ENCODE measurements around the gene MEPE.

Gene MEPE

DNA sequence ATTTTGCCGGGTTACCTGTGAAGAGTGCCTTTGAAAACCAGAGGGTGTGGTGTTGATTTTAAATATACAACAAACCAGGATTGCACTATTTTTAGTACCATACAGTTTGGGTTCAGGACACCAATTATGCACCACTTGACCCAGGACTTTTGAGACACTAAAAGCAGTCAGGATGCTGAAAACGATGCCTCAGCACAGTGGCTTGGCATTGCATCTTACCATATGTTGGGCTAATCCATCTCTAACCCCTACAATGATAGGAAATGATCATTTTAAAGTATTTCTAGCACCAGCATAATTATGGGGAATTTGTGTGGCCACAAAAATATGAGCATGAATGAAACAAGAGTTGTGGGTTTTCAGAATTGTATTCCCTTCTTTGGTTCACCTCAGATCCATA lies 29.3 kb upstream of the MEPE start:
- no peak for TF ChIP-seq CTCF (IDR thresholded peaks at IDR 0.05; ENCODE audit: insufficient read depth, low read length, missing control alignments)
- ChIA-PET POLR2A (no interaction called here), CTCF (no interaction called here)
- DNase-seq (ENCODE audit: low read depth, low spot score) = no peak
- H3K4me3 ChIP-seq (ENCODE audit: low read depth, low read length) = no peak overlapping the region

GRCh38 chr4:87804871-87805270 lies 27.9 kb upstream of the MEPE start:
- ChIA-PET CTCF (interaction anchor here (1.4 kb wide), 2 partner anchors 14 to 34 kb away, joined by 4 to 5 read pairs; no protein-coding TSS in a partner anchor), POLR2A (no interaction called here)
- DNase-seq (ENCODE audit: low read depth, low spot score) = no peak
- no peak overlapping the region for H3K4me3 ChIP-seq (ENCODE audit: low read depth, low read length)
- TF ChIP-seq CTCF (IDR thresholded peaks at IDR 0.05; ENCODE audit: insufficient read depth, low read length, missing control alignments) = no peak

- no peak overlapping the region for H3K4me3 ChIP-seq (ENCODE audit: low read depth, low read length)
- DNase-seq (ENCODE audit: low read depth, low spot score) = no peak
- ChIA-PET CTCF (no interaction called here), POLR2A (no interaction called here)
- TF ChIP-seq CTCF (IDR thresholded peaks at IDR 0.05; ENCODE audit: insufficient read depth, low read length, missing control alignments) = no peak
Observed at GRCh38 chr4:87805971-87806370, 26.8 kb upstream of the MEPE start.

DNA sequence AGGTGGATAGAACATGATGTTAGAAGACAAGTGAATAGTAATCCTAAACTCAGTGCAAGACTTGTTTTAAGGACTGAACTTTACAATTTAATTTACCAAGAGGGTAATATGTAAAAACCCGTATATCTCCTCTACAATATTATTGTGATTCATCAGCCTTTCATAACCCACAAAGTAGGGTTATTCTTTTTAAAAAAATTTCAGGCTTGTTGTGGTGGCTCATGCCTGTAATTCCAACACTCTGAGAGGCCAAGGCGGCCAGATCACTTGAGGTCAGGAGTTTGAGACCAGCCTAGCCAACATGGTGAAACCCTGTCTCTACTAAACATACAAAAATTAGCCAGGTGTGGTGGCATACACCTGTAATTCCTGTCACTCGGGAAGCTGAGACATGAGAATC lies 26.2 kb upstream of the MEPE start:
- H3K4me3 ChIP-seq (ENCODE audit: low read depth, low read length) = no peak overlapping the region
- TF ChIP-seq CTCF (IDR thresholded peaks at IDR 0.05; ENCODE audit: insufficient read depth, low read length, missing control alignments) = no peak
- no peak for DNase-seq (ENCODE audit: low read depth, low spot score)
- ChIA-PET POLR2A (no interaction called here), CTCF (interaction anchor here (1.2 kb wide), 1 partner anchor 12 kb away, joined by 3 read pairs; no protein-coding TSS in a partner anchor)

DNA sequence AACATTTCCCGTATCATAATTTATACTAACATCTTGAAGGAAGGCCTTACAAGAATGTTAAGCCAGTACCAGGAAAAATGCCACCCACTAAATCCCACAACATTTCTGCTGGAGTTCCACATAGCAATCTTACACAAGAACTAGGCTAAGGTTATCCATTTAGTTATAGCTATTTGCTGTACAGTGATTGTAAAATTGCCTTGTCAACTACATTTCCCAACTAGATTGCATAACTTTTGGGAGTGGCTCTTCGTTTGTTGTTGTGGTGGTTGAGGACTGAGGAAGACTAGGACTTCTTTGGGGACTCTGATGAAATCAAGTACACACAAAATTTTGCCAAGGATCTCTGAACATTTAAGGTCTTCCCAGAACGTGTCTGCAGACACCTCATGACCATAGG lies 25.4 kb upstream of the MEPE start:
- POLR2A ChIA-PET = no interaction called here
- no peak for DNase-seq (ENCODE audit: low read depth, low spot score)
- TF ChIP-seq CTCF (IDR thresholded peaks at IDR 0.05; ENCODE audit: insufficient read depth, low read length, missing control alignments) = no peak
- H3K4me3 ChIP-seq (ENCODE audit: low read depth, low read length) = no peak overlapping the region
- CTCF ChIA-PET = interaction anchor here (1.2 to 1.3 kb wide), 2 partner anchors 11 to 13 kb away, joined by 3 read pairs; no protein-coding TSS in a partner anchor

- POLR2A ChIA-PET = interaction anchor here (0.7 kb wide), 1 partner anchor 32 kb away, joined by 3 read pairs; no protein-coding TSS in a partner anchor
- no peak for TF ChIP-seq CTCF (IDR thresholded peaks at IDR 0.05; ENCODE audit: insufficient read depth, low read length, missing control alignments)
- no peak for DNase-seq (ENCODE audit: low read depth, low spot score)
- no peak overlapping the region for H3K4me3 ChIP-seq (ENCODE audit: low read depth, low read length)
- CTCF ChIA-PET = no interaction called here
Observed at GRCh38 chr4:87811977-87812376, 20.8 kb upstream of the MEPE start.
